GM19238 (cell line): ENCODE measurements around the gene RAB27B.

ENCODE experiments used
- DNase-seq: peaks from one replicate; pipeline ENCODE4 v3.0.0; 2011; ENCODE audit warnings: low spot score; ENCODE audit not compliant: insufficient read length

Gene RAB27B

GRCh38 chr18:54909538-54909937, 81.3 kb downstream of the RAB27B start:
- no peak for DNase-seq

GRCh38 chr18:54910161-54910919, 82.1 kb downstream of the RAB27B start:
- no peak for DNase-seq

DNA sequence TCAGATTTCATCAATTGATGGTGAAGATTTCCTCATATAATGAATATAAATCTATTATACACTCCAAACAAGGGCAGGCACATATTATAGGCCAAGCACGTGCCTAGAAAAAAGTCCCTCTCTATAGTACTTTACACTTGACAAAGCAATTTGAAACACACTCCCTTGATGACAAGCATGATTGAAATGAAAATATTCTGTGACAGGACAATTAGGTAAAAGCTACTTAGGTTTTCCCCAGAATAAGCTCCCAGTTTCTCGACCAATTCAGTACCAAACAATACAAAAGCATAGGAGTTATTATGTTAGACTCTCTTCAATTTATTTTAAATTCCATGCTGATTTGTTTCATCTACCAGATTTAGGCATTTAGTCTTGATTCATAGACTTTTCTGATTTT, 83.3 kb downstream of the RAB27B start:
- DNase-seq = no peak

DNA sequence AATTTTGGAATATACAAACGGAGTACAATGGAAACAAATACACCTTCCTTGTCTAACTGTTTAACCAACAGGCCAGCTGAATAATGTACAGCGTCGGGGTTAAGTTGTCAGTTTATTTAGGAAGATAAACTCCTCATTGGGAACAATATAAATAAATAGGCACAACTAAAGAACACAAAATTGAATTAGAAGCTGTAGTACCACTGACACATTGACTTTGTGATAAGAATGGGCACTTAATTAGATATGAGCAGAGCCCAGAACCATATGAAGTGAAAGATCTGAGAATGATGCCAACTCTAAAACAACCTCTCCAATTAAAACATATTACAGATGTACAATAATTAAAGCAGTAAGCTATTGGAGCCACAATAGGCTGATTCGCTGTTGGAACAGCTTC, 86.5 kb downstream of the RAB27B start:
- DNase-seq = no peak

GRCh38 chr18:54916507-54916906, 88.2 kb downstream of the RAB27B start:
- no peak for DNase-seq

DNA sequence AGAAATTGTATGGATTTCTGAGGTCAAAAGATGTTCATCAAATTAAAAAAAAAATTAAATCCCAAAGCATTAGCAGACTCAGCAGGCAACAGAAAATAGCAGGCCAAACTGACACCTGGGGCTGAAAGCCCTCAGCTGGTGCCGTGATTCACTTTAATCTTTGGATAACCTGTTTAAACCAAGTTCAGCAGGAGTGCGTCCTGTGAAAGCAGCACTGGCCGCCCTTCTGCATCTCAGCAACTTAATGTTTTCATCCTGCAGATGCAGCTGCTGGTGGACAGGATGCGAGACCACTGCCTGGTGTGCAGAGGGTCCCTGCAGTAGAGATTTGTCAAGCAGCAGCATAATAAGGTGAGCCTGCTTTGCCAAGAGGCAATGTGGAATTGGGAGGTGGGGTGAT, 89.8 kb downstream of the RAB27B start:
- DNase-seq = no peak

DNA sequence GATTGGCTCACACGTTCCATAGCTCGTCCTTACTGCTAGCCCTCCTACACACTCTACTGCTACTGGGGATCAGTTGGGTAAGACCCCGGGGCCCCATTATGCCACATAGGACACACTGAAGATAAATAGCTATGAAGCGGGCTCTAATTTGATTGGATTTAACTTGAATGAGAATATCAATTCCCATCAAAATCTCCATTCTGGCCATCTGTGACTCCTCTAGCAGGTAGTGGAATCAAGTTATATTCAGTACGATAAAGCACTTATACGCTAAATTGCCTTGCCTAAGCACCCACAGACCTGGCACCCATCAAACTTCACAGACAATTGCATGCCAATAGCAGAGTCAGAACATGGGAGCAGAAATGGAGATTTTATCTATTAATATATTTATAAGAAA, 91.1 kb downstream of the RAB27B start:
- DNase-seq = no peak

GRCh38 chr18:54923339-54923956, 95.2 kb downstream of the RAB27B start:
- DNase-seq = no peak

DNA sequence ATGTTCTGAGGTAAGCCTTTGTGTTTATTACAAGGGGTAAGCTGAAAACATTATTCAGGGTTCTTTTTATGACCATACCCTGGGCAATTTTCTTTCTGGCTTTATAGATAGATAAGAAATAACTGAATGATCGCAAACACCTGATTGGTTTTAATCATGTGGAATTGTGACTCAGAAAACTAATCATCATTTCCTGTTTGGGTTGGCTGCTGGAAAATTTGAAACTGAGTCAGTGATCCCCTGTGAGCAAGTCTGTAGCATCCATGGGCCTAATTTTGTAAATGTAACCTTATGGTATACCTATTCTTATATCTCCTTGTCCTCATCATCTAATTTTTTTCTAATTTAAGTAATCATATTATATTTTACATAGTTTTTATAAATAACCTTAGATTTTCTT, 96.7 kb downstream of the RAB27B start:
- no peak for DNase-seq

- no peak for DNase-seq
Observed at GRCh38 chr18:54926593-54927325, 98.5 kb downstream of the RAB27B start.

DNA sequence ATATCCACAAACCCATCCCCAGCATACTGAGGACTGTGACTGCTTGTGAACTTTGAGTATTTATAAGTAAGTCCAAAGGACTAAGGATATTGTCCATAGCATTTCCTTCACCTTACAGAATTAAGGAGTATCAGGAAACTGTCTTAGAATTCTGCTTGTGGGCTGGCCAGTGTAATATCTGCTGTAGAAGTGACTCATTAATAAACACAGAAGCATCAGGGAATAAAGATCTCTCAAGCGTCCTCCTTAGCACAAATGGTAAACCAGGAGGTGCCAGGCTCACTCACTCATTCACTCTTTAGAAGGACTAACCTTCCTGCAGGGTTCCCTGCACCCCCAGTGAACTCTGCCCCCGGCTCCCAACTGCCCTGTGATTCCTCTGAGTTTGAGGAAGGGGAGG, 100.0 kb downstream of the RAB27B start:
- no peak for DNase-seq

GRCh38 chr18:54931152-54931551, 102.9 kb downstream of the RAB27B start:
- DNase-seq = no peak

DNA sequence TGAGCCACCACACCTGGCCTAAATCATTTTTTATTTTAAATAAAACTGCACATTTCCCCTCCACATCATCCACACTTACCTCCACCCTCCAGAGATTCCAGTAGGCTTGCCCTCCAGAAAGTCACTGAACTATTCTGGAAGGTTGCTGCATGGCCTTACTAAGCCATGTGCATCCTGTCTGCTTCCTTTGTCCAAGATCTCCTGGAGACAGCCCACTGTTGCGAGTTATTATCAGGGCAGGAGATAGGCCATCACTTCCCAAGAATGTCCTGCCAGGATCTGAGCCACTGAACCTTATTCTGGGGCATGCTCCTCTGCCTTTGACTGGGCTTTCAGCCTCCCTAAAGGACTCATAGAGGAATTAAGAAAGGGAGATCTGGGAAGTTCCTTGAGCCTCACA, 104.2 kb downstream of the RAB27B start:
- DNase-seq = no peak

- DNase-seq = no peak
Observed at GRCh38 chr18:54938506-54938905, 110.2 kb downstream of the RAB27B start.

- DNase-seq = no peak
Observed at GRCh38 chr18:54939361-54939917, 111.2 kb downstream of the RAB27B start.

GRCh38 chr18:54942144-54942543, 113.9 kb downstream of the RAB27B start:
- DNase-seq = no peak

GRCh38 chr18:54942569-54942968, 114.3 kb downstream of the RAB27B start:
- no peak for DNase-seq
